Dermis lymphatic vessel endothelial cell (primary cell): ENCODE measurements around the gene PANK1. TPM values are rescaled to one million over a fixed set of nuclear protein-coding genes. Genes with fewer than 3 reads are reported as not detected.

Experiments
- total RNA-seq: library from RNA; depleted of rRNA; stranded (reverse); fragments of >200 nt; gene quantifications from 2 replicates; pipeline ENCODE4 v1.2.1, GENCODE V29; 2014

The PANK1 gene
- total RNA-seq = 1.8 and 2.4 TPM in 2 replicates

GRCh38 chr10:89644967-89645741 is at the start of gene PANK1:
Gene PANK1, minus strand, starts transcription at chr10:89645242. Its CDS starts 351 bp downstream, at chr10:89644891.

GRCh38 chr10:89535171-89536012 is 109.7 kb downstream of the PANK1 start, which contains the start of gene SLC16A12:
Gene SLC16A12, minus strand, starts transcription at chr10:89535594. Its CDS starts 73,016 bp downstream, at chr10:89462578.

Other genes with a start within 250 kb of the PANK1 start
- 13.4 and 14.0 TPM in 2 replicates for gene IFIT5, start 230.7 kb downstream of the PANK1 start, total RNA-seq
- gene SLC16A12, start 109.6 kb downstream of the PANK1 start, total RNA-seq = under 0.01 TPM in 1 of 2 replicates, not detected in the other
- 3.0 and 3.7 TPM in 2 replicates for gene KIF20B, start 56.3 kb upstream of the PANK1 start, total RNA-seq